M059J (cell line): ENCODE measurements around the gene CCDC40. TPM values are rescaled to one million over a fixed set of nuclear protein-coding genes. Genes with fewer than 3 reads are reported as not detected.
"Not testable (repeated sequence)": the region's sequence is repeated elsewhere in the genome, so short reads cannot be mapped to it uniquely, and the experiment has no call there.

ENCODE experiments used
- DNase-seq: peaks from one replicate; pipeline ENCODE4 v3.0.0-alpha.2; 2012; ENCODE audit warnings: low read depth
- total RNA-seq: library from RNA; depleted of rRNA; stranded (reverse); fragments of >200 nt; shearing (Covaris generic); gene quantifications from 2 replicates; pipeline ENCODE4 v1.2.3, GENCODE V29; 2014

CCDC40 gene
- total RNA-seq, 1 experiment from 2014 or later: 0.94 TPM

GRCh38 chr17:80082403-80083135, 46.1 kb downstream of the CCDC40 start:
- peak; percentile 65 for DNase-seq

- no peak for DNase-seq
Measured at GRCh38 chr17:80083136-80083661, 46.8 kb downstream of the CCDC40 start.

- no peak for DNase-seq
Measured at GRCh38 chr17:80084773-80085172, 48.3 kb downstream of the CCDC40 start.

- no peak for DNase-seq
Measured at GRCh38 chr17:80086081-80086480, 49.6 kb downstream of the CCDC40 start.

GRCh38 chr17:80086616-80087015, 50.2 kb downstream of the CCDC40 start:
- DNase-seq: no peak

GRCh38 chr17:80087346-80088265, 51.2 kb downstream of the CCDC40 start:
- no peak for DNase-seq

GRCh38 chr17:80089762-80090161, 53.3 kb downstream of the CCDC40 start:
- no peak for DNase-seq

GRCh38 chr17:80090164-80090563, 53.7 kb downstream of the CCDC40 start:
- not testable (repeated sequence) for DNase-seq

- DNase-seq: no peak
Measured at GRCh38 chr17:80091376-80091775, 54.9 kb downstream of the CCDC40 start.

GRCh38 chr17:80092959-80093358, 56.5 kb downstream of the CCDC40 start:
- no peak for DNase-seq

GRCh38 chr17:80095038-80095843, 58.8 kb downstream of the CCDC40 start:
- no peak for DNase-seq

- DNase-seq: no peak
Measured at GRCh38 chr17:80095844-80096475, 59.5 kb downstream of the CCDC40 start.

GRCh38 chr17:80096561-80097021, 60.1 kb downstream of the CCDC40 start:
- no peak for DNase-seq

- no peak for DNase-seq
Measured at GRCh38 chr17:80097127-80097621, 60.7 kb downstream of the CCDC40 start.

- no peak for DNase-seq
Measured at GRCh38 chr17:80097844-80098691, 61.6 kb downstream of the CCDC40 start.

- DNase-seq: no peak
Measured at GRCh38 chr17:80099291-80100034, 63.0 kb downstream of the CCDC40 start.

- no peak for DNase-seq
Measured at GRCh38 chr17:80100035-80100323, 63.5 kb downstream of the CCDC40 start.

GRCh38 chr17:80101011-80101945, 64.8 kb downstream of the CCDC40 start, which contains the start of gene GAA:
TSS of gene GAA (plus strand) at chr17:80101581. CDS start at chr17:80104587, 3,006 bp downstream.
- DNase-seq: peak; percentile 65
